Uterus (tissue), 2 donors: Measurements from ENCODE around the gene SYTL5.

Experiments used
- CTCF ChIP-seq, 4 experiments: fragments of 200-600 bp in 2 of 4; fragments of 450-650 bp in 2 of 4; sonication (generic) in 2 of 4; IDR thresholded peaks; one replicate each; pipeline ENCODE4 v1.5.1; 2016 to 2019; ENCODE audit warnings: antibody characterized with exemption in 4 of 4, mild to moderate bottlenecking in 2 of 4, moderate library complexity in 1 of 4
- POLR2A ChIP-seq, 2 donors: fragments of 450-650 bp; IDR thresholded peaks; one replicate each; pipeline ENCODE4 v1.6.1; 2016; ENCODE audit warnings: antibody characterized with exemption in 2 of 2, mild to moderate bottlenecking in 1 of 2, moderate library complexity in 1 of 2

- no peak for TF ChIP-seq POLR2A (IDR thresholded peaks at IDR 0.05)
- no peak for TF ChIP-seq CTCF (IDR thresholded peaks at IDR 0.05)
These were observed 144.6 kb downstream of the SYTL5 start for GRCh38 chrX:38150993-38151392.
